ENCODE measurements around the gene CALCR.

CALCR gene

DNA sequence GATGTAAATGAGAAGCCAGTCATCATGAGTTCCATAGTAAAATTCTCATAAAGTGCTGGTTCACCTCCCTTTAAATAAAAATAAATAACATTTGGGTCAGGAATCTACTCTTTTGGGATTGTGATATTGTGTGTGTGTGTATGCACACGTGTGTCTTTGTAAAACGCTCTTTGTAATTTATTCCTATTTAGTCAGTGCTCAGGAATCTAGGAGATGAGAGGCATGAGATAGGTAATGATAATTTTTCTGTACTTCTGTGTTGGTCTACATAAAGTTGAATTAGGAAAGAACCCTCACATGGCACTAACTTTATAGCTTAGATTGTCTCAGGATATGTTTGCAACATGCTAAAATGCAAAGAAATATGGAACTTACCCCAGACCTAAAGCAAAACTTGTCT, 4.9 kb upstream of the CALCR start:
- Histone ChIP-seq H3K4me2 (ENCODE audit: low read length) (no peak overlapping the region), H3K36me3 (ENCODE audit: insufficient read depth, low read length) (no peaks in the 10 kb centered on the region), H3K79me2 (ENCODE audit: insufficient read depth, low read length) (no peaks in the 10 kb centered on the region), H3K27ac (ENCODE audit: low read depth, low read length, poor library complexity, severe bottlenecking) (no peak overlapping the region), H3K4me1 (ENCODE audit: insufficient read depth, low read length, severe bottlenecking) (no peaks in the 10 kb centered on the region), H3K4me3 (ENCODE audit: low read depth, low read length, poor library complexity, severe bottlenecking) (no peak overlapping the region), H3K9ac (ENCODE audit: low read length) (no peak overlapping the region), H3K9me3 (ENCODE audit: low read length) (no peaks in the 10 kb centered on the region), H3K27me3 (ENCODE audit: insufficient read depth, low read length) (no peaks in the 10 kb centered on the region), H3F3A (ENCODE audit: insufficient read depth, low read length) (no peaks in the 10 kb centered on the region), H2AFZ (ENCODE audit: low read length) (no peak overlapping the region), H3K9me2 (ENCODE audit: low read depth, low read length) (no peaks in the 10 kb centered on the region), H4K20me1 (ENCODE audit: insufficient read depth, low read length) (no peaks in the 10 kb centered on the region)
- TF ChIP-seq, protein P1, sequence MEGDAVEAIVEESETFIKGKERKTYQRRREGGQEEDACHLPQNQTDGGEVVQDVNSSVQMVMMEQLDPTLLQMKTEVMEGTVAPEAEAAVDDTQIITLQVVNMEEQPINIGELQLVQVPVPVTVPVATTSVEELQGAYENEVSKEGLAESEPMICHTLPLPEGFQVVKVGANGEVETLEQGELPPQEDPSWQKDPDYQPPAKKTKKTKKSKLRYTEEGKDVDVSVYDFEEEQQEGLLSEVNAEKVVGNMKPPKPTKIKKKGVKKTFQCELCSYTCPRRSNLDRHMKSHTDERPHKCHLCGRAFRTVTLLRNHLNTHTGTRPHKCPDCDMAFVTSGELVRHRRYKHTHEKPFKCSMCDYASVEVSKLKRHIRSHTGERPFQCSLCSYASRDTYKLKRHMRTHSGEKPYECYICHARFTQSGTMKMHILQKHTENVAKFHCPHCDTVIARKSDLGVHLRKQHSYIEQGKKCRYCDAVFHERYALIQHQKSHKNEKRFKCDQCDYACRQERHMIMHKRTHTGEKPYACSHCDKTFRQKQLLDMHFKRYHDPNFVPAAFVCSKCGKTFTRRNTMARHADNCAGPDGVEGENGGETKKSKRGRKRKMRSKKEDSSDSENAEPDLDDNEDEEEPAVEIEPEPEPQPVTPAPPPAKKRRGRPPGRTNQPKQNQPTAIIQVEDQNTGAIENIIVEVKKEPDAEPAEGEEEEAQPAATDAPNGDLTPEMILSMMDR (IDR thresholded peaks at IDR 0.05; ENCODE audit: low read length): no peak
- no peak for TF ChIP-seq EZH2 (IDR thresholded peaks at IDR 0.05; ENCODE audit: borderline replicate concordance, low read length)

DNA sequence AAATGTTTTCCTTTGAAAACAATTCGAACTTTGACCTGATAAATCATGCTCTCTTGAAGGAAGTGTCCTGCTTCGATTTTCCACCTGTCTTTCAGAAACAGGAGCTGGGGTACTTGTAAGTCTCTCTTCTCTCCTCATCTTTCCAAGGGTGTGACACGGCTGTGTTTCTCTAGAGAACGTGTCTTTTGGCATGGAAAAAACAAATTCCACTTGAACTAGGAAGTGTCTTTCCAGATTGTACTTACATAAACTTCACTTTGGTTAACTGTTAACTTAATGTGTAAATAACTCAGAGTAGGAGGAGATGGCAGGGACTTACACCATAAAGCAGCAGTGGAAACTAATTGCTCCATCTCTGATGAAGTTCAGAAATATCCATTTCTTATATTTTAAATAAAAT, 4.2 kb upstream of the CALCR start:
- Histone ChIP-seq H3K36me3 (ENCODE audit: insufficient read depth, low read length) (no peaks in the 10 kb centered on the region), H3K79me2 (ENCODE audit: insufficient read depth, low read length) (no peaks in the 10 kb centered on the region), H4K20me1 (ENCODE audit: insufficient read depth, low read length) (no peaks in the 10 kb centered on the region), H3K27ac (ENCODE audit: low read depth, low read length, poor library complexity, severe bottlenecking) (no peak overlapping the region), H3F3A (ENCODE audit: insufficient read depth, low read length) (no peaks in the 10 kb centered on the region), H3K4me1 (ENCODE audit: insufficient read depth, low read length, severe bottlenecking) (no peaks in the 10 kb centered on the region), H3K27me3 (ENCODE audit: insufficient read depth, low read length) (no peaks in the 10 kb centered on the region), H3K4me3 (ENCODE audit: low read depth, low read length, poor library complexity, severe bottlenecking) (no peak overlapping the region), H2AFZ (ENCODE audit: low read length) (no peak overlapping the region), H3K9me3 (ENCODE audit: low read length) (no peaks in the 10 kb centered on the region), H3K9me2 (ENCODE audit: low read depth, low read length) (no peaks in the 10 kb centered on the region), H3K4me2 (ENCODE audit: low read length) (no peak overlapping the region), H3K9ac (ENCODE audit: low read length) (no peak overlapping the region)
- no peak for TF ChIP-seq EZH2 (IDR thresholded peaks at IDR 0.05; ENCODE audit: borderline replicate concordance, low read length)
- TF ChIP-seq, protein P1 (IDR thresholded peaks at IDR 0.05; ENCODE audit: low read length): no peak

DNA sequence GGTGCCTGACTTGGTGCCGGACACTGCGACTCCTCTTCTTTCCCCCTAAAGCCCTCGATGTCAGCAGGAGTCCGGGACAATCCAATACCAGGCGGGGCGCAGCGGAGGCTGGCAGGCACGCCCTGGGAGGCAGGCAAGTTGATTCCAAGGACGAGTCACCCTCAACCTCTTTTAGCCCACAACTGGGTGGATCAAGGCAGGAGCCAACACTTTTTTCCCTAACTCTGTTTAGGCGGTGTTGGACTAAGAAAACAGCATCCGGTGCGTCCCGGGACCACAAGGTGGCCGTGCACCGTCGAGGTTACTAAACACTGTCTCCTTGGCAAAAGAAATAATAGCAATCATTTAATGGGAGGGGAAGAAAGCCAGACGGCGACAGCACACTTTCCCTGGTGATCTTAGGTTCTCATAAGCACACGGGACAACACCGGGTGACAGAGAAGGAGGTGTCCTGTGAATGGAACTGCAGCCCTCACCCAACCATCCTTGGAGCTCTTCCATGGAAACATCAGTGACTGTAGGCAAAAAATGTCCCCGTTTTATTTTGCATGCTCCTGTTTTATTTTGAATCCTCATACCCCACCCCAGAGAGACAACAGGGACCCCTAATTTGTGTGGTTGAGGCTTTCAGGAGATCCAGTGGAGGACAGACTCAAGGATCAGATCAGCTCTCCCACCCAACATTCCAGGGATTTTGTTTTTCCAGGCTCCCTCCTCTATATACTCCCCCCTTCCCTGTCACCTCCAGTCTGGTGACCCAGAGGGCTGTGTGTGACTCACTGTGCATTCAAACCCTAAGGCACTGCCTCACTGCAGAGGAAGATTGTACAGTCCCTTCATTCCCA, 1.3 kb upstream of the CALCR start:
- no peaks in the 10 kb centered on the region for H3F3A ChIP-seq (ENCODE audit: insufficient read depth, low read length)
- no peaks in the 10 kb centered on the region for H3K4me1 ChIP-seq (ENCODE audit: insufficient read depth, low read length, severe bottlenecking)
- no peak overlapping the region for H3K4me2 ChIP-seq (ENCODE audit: low read length)
- no peaks in the 10 kb centered on the region for H3K79me2 ChIP-seq (ENCODE audit: insufficient read depth, low read length)
- H3K9me3 ChIP-seq (ENCODE audit: low read length): no peaks in the 10 kb centered on the region
- H3K9ac ChIP-seq (ENCODE audit: low read length): no peak overlapping the region
- no peaks in the 10 kb centered on the region for H3K27me3 ChIP-seq (ENCODE audit: insufficient read depth, low read length)
- no peak overlapping the region for H3K4me3 ChIP-seq (ENCODE audit: low read depth, low read length, poor library complexity, severe bottlenecking)
- no peaks in the 10 kb centered on the region for H3K36me3 ChIP-seq (ENCODE audit: insufficient read depth, low read length)
- no peaks in the 10 kb centered on the region for H3K9me2 ChIP-seq (ENCODE audit: low read depth, low read length)
- TF ChIP-seq, protein P1 (IDR thresholded peaks at IDR 0.05; ENCODE audit: low read length): no peak
- TF ChIP-seq EZH2 (IDR thresholded peaks at IDR 0.05; ENCODE audit: borderline replicate concordance, low read length): no peak
- no peak overlapping the region for H3K27ac ChIP-seq (ENCODE audit: low read depth, low read length, poor library complexity, severe bottlenecking)
- no peak overlapping the region for H2AFZ ChIP-seq (ENCODE audit: low read length)
- no peaks in the 10 kb centered on the region for H4K20me1 ChIP-seq (ENCODE audit: insufficient read depth, low read length)

Measured in OCI-LY1 (cell line).